ENCODE measurements around the gene KRTAP5-3.

The KRTAP5-3 gene

DNA sequence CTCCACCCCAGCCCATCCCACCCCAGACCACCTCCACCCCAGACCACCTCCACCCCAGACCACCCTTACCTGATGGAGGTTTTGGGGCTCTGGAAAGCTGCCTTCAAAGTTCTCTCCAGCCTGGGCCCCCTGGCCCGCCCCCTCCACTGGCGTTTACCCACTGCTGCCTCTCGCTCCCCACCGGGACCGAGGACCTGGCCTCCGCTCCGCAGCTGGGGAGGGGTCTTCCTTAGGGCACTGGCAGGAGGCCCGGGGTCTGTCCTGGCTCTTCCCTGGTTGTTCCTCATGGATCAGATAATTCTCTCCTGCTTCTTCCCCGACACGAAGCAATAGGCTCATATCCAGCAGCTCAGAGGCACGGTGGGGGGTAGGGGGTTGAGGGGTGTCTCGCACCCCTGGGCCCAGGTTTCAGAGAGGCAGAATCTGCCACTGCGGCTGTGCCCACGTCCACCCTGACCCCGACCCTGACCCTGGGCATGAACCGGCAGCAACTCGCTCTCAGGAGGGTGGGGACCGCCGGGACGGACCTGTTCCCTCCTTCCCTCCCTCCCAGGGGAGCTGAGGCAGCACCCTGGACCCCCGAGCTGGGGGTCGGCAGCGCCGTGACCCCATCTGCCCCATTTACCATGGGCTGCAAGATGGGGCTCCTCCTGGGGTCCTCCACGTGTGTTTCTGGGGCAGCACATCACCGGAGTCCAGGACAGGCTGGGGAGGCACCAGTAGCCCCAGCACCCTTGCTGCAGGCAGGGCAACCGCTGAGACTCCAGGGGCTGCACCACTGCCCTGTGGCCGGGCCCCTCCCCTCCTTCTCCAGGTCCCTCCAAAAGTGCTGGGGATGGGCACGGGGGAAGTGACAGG is 34.3 kb upstream of the KRTAP5-3 start:
- no peak for DNase-seq

DNA sequence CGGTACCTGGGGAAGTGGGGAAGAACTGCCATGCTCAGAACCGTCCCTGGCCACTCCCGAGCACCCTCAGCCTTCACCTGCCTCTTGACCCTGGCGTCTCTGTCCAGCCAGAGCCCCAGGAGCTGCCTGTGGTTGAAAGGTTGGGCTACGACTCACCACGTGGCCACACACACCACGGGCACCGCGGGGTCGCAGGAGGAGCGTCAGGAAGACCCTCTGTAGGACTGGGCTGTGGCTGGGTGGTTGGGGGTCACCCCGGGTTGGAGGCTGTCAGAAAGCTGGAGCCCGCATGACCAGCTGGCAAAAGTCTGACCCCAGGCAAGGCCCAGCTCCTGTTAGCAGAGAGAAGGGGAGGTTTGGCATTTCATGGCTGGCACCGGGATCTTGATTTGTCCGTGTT is 32.8 kb upstream of the KRTAP5-3 start:
- no peak for DNase-seq

DNA sequence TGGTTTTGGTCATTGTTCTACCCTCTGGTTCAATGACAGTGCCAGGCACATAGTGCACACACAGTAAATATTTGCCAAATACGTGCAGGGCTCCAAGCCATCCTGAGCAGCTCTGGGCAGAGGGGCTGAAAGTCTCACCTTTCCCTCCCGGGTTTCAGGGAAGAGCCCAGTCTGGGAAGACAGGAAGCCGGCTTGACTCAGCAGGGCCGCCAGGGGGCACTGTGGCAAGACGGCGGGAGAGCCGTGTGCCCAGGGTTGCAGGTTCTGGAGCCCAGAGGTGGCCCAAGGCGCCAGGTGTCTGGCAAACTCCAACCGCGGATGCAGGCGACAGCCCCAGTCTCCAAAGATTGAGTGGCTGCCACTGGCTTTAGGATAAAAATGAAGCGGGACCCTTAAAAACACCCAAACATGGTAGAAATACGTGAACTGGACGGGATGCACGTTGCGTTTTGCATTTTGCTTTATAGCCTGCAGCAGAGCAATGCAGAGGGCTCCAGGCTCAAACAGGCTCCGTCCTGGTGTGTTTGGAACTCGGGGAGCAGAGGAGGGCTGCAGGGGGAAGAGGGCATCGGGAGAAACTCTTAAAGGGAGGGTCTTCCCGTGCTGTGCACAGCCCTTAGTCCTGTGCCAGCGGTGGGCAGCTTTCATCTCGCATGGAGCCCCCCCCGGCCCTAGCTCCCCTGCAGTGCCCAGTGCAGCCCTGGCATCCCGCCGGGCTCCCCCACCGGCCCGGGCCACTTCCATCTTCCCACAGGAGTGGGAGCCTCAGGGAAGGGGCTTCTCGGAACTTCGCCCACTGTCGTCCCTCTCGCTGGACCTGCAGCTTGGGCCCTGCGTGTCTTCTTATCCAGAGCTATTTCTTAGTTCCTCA is 32.0 kb upstream of the KRTAP5-3 start:
- peak; percentile 82 for DNase-seq

DNA sequence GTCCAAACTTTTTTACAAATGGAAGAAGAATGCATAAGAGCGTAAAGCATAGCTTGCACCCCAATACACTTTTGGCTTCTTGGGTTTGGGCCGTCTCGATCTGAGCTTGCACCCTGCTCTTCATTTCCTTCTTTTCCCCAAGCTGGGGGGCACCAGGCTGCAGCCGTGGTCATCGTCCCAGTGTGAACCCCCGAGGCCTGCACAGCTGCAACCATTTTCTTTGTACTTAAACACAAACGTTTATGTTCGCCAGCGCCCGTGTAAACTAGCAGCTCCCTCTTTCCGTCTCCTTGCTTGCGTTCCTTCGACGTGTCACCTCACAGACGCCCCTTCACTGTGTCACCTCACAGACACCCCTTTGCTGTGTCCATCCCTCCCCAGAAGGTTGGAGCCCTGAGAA is 31.4 kb upstream of the KRTAP5-3 start:
- DNase-seq: no peak

DNA sequence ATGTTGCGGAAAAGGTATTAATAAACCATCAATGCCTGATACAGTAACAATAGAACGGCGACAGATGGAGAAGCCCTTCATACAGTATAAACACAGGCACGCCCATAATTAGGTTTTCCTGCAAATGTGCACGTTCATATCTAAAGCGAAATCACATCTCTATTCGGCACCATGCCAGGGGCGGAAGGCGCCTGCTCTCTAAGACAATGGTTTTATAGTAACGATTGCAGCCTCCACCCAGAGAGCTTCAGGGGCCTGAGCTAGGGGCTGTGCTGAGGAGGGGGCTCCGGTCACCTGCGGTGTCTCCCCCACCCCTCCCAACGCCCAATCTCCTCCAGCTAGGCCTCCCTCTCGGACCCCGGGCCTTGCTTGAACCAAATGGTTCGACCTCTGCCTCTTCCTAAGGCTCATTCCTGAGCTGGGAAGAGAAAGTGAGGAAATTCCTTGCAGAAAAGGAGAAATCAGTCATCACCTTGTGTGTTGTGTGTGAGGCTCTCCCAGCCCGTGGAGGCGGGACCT is 30.9 kb upstream of the KRTAP5-3 start:
- DNase-seq: peak; percentile 88

DNA sequence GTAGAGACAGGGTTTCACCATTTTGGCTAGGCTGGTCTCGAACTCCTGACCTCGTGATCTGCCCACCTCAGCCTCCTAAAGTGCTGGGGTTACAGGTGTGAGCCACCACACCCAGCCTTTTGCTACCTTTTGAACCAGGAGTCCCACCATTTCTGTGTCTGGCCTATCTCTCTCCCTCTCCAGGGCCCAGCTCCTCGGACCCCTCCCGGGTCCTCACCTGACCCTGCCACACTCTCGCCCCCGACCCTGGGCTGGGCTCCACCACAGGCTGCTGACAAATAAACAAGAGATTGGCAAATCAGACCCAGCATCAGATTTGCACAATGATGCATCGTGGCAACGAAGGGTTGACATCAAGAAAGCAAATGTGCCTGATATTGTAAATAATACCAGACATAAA is 30.1 kb upstream of the KRTAP5-3 start:
- DNase-seq: no peak

DNA sequence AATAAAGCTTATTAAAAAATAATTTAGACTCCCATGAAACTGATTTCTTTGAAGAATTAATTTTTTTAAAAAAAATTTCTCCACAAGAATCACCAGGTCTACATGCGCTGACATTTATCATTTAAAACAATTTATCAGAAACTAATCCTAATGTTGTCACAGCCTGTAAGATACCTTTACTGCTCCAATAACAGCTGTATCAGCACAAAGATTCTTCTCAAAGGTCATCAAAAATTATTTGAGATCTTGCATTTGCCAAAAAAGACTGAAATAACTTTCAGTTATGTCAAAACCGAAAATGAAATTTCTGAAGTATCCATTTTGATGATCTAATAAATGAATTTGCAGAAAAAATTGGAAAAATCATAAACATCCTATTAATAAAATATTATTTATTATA is 29.4 kb upstream of the KRTAP5-3 start:
- no peak for DNase-seq

DNA sequence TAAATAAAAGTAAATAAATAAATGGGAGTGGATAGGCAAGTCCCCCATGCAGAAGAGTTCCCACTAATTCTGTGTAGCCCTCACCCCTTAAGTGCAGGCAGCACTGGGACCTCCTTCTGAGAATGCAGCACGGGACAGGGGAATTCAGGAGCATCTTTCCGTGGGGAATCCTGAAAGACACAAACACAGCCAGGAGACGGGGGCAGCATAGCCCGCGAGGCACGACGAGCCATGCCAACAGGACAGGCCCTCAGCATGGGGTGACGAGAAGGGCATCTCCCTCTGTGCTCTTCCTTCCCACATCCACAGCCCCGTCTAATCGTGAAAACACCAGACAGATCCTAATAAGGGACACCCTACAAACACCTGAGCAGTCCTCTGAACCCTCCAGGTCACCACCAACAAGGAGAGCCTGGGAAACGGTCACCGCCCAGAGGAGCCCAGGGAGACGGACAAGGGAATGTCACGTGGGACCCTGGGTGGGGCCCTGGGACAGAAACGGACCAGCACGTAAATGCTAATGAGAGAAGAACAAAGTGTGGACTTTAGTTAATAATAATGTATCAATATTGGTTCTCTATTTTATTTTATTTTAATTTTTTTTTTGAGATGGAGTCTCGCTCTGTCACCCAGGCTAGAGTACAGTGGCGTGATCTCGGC is 28.2 kb upstream of the KRTAP5-3 start:
- DNase-seq: no peak

DNA sequence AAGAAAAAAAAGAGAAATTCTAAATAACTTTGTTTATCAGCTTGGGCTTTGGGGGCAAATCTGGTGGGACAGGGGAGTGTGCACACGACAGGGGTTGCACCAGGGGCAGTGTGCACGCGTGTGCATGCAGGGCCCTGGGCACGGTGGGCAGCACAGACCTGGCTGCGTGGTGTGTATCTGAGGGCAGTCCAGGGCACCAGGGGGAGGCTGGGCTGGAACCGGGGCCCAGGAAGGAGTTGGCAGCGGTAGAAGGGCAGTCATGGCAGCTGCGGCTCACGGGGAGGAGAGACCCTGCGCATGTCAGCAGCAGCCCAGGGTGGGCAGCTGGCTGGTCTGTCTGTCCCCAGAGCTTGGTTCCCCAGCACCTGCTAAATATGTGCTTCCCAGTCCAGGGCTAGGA is 25.6 kb upstream of the KRTAP5-3 start:
- DNase-seq: no peak

DNA sequence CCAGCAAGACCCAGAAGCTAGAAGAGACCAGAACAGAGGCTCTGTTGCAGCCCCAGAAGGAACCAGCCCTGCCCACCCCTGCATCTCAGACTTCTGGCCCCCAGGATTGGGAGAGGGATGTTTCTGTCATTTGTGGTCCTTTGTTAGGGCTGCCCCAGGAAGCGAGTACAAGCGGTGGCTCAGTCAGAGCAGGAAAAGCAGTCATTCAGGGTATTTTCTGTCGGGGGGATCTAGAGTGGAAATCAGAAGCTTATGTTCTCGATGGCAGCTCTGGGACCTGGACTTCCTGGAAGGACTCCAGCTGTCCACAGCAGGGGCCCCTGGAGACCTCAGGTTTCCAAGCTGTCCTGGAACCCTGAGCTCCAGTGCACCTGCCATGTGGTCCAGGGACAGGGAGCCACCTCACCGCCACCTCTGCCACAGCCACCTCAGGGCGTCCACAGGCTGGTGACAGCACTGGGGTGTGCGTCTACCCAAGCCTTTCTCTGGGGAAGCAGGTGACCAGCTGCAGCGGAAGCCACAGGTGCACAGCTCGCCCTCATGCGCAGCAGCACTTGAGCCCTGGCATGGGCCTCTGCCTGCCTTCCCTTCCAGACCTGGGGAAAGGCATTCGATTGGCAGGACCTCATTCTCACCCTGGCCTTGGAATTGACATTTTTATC is 23.9 kb upstream of the KRTAP5-3 start:
- DNase-seq: peak; percentile 57

DNA sequence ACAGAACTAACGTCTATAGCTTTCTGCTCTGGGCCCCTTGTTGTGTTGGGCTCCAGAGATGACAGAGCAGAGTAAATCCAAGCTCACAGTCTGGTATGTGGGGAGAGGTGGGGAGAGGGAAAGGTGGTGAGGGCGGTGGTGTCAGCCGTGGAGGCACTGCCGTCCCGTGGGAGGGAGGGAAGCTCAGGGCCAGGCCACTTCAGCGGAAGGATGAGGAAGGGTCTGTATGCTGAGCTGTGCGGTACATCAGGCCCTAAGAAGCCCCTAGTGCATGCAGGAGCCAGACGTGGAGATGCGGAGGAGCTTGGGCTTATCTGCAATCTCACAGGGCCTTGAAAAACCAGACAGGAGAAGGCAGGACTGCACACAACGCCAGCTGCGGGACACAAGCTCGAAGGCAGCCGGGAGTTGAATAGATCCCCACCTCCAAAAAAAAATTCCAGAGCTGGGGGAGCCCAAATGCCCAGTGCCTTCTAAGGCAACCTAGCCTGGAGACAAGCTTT is 22.9 kb upstream of the KRTAP5-3 start:
- DNase-seq: no peak

DNA sequence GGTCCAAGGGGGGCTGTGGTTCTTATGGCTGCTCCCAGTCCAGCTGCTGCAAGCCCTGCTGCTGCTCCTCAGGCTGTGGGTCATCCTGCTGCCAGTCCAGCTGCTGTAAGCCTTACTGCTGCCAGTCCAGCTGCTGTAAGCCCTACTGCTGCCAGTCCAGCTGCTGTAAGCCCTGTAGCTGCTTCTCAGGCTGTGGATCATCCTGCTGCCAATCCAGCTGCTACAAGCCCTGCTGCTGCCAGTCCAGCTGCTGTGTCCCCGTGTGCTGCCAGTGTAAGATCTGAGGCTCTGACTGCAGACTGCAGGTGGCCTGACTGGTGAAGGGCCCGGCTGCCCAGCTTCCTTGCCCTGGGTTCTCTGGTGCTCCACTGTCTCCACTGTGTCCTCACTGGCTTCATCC is 22.0 kb upstream of the KRTAP5-3 start:
- DNase-seq: no peak

DNA sequence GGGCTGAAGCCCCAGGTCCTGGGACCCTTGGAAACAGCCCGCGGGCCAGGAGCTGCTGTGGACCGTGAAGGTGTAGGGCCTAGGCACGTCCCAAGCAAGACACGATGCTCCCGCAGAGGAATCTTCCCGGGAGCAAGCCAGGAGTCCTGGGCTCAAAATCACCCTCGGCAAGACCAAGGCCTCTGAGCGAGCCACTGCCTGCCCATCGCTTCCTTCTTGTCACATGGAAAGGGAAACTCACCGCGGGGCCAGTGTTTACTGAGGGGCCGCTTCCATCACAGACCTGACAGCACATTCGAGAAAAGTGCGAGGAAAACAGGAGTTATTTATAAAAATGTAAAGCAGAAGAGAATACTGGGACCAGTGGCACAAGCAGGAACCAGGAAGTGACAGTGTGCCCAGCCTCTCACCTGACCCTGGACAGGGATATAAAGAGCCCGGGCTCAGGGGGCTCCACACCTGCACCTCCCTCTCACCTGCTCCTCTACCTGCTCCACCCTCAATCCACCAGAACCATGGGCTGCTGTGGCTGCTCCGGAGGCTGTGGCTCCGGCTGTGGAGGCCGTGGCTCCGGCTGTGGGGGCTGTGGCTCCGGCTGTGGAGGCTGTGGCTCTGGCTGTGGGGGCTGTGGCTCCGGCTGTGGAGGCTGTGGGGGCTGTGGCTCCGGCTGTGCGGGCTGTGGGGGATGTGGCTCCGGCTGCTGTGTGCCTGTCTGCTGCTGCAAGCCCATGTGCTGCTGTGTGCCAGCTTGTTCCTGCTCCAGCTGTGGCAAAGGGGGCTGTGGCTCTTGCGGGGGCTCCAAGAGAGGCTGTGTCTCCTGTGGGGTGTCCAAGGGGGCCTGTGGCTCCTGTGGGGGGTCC is 21.3 kb upstream of the KRTAP5-3 start, which contains the start of gene KRTAP5-5:
Gene KRTAP5-5, plus strand, starts transcription at position 450 of the 860 bp plus-strand sequence. Its CDS starts 66 bp downstream, at position 516.
- DNase-seq: no peak

DNA sequence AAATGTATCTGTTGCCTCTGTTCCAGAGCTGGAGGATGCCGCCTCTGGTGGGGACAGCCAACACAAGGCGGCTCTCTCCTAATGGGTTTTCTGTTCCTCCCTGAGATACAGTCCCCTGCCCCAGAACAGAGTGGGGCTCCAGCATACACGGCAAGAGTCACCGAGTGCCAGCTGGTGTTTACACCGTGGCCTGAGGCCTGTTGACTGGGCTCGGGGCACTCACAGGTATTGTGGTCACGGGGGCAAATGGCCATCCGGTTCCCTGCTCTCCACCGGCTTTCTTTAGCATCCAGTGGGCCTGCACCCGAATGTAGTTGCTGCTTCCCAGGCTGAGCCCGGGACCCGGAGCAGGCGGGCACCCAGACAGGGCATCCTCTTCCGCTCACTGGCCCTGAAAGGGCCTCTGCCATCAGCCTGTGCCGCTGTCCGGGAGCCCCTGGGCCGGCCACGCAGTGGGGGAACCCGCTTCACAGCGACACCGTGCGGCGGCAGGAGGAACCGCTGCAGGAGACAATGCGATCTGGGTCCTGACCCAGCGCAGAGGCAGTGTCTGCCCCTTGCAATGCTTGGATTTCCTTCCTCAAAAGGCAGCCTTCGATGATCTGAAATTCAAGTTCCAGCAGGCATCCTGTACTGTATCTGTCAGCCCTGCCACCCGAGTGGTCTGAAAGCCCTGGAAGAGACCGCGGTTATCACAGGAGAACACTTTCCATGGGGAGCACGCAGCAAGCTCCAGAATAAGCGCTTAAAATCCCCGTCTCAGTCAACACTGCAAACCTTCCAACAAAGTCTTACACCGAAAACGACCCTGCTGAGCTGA is 20.5 kb upstream of the KRTAP5-3 start:
- DNase-seq: no peak

DNA sequence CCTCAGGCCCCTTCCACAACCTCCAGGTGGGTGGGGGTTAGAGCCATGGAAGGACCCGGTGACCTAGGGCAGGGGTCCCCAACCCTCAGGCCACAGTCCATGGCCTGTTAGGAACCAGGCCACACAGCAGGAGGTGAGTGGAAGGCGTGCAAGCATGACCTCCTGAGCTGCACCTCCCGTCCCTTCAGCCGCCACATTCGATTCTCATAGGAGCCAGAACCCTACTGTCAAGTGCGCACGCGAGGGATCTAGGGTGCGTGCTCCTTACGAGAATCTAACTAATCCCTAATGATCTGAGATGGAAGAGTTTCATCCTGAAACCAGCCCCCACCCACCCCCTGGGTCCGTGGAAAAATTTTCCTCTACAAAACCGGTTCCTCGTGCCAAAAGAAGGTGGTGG is 17.3 kb upstream of the KRTAP5-3 start:
- no peak for DNase-seq

DNA sequence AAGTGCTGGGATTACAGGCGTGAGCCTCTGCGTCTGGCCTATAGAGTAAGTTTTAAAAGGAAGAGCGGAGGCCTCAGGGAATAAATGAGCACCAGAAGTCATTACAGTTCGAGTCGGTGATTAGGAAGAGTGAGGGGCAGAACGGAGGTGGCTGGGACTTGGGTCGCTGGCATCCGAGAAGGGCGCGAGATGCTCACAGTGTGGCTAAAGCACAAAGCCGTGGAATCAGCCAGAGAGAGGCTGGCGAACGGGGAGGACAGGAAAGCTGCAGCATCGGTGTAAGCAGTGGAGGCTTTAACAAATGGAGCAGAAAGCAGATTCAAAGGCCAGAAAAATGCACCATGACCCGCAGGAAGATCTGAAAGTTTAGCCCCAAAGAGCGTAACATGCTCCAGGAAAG is 16.4 kb upstream of the KRTAP5-3 start:
- no peak for DNase-seq

DNA sequence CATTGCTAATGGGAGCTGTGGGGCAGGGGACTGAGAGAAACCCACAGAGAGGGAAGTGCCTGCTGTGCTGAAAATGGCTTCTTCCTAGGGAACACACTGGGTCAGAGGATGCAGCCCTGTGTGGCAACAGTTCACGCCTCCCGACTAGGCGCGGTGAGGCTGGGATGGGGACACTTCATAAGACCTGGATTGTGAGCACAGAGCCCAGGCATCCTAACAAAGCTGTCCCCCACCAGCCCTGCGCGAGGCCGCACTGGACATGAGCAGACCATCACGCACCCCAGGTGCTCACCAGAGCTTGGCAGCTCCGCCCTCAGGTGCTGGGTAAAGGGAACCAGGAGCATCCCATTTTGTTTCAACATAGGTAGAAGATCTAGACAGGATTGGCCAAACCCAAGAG is 15.5 kb upstream of the KRTAP5-3 start:
- DNase-seq: no peak

DNA sequence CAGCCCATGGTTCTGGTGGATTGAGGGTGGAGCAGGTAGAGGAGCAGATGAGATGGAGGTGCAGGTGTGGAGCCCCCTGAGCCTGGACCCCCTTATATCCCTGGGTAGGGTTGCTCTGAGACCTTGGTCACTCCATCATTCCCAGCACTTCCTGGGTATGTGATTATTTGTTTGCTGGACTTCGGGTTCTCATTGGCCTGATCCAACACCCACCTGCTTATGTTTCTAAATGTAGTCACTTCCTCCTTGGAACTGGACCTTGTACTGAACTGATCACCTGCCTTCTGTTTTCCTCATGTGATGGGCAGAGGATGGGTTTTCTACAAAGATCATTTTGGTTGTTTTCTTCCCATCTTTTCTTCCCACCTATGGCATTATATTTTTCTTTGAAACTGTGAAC is 13.8 kb upstream of the KRTAP5-3 start, which contains the start of gene KRTAP5-4:
Gene KRTAP5-4, minus strand, starts transcription at position 53 of the 400 bp plus-strand sequence. Its CDS starts 45 bp downstream, at position 8.
- no peak for DNase-seq

DNA sequence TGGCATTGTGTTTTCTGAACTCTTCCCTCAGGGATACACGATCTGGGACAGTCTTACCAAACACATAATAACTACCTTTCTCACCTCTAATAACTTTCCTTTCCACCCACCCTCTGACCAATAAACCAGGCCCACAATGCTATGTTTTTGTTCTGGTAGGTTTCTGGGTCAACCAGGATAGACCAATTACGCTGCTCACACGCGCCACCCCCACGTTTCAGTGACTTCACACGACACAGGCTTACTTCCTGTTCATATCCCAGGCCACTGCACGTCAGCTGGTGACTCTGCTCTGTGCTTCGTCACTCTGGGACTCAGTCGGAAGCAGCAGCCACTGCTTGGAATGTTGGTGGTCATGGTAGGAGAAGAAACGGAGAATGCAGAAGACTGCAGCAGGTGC is 11.2 kb upstream of the KRTAP5-3 start:
- no peak for DNase-seq

DNA sequence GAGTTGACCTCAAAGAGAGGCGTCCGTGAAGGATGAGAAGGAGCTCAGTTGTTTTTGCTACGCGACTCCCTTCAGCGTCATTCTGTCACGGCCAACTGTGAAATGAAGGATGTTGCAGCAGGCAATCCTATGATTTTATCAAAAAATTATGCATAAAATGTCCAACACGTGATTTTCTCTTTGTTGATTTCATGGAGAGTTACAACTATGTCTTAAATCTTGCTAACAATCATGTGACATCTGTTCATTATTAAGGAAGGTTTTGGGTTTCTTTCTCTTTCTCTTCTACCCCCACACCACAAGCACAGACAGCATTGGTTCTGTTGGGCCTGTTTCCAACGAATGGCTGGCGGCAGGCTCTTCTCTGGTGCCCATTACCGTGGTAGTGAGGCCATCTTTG is 10.0 kb upstream of the KRTAP5-3 start:
- DNase-seq: no peak
